ENCODE results near the gene TEX10.

DNA sequence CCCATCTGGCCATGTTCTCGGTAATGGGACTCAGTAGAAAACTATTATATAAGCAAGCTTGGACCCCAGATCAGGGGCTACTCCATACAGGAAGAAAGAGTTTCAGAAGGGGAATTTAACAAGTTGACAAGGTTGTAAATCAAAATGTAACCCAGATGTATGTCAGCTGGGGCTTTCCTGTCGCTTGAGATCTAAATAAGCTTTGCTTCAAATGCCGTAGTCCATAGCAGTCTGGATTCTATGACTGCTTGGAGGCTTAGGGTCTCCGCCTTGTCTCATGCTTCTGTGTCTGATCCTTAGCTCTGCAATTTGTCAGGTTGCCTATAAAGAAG, 70.4 kb downstream of the TEX10 start:
- TF ChIP-seq, protein P1, sequence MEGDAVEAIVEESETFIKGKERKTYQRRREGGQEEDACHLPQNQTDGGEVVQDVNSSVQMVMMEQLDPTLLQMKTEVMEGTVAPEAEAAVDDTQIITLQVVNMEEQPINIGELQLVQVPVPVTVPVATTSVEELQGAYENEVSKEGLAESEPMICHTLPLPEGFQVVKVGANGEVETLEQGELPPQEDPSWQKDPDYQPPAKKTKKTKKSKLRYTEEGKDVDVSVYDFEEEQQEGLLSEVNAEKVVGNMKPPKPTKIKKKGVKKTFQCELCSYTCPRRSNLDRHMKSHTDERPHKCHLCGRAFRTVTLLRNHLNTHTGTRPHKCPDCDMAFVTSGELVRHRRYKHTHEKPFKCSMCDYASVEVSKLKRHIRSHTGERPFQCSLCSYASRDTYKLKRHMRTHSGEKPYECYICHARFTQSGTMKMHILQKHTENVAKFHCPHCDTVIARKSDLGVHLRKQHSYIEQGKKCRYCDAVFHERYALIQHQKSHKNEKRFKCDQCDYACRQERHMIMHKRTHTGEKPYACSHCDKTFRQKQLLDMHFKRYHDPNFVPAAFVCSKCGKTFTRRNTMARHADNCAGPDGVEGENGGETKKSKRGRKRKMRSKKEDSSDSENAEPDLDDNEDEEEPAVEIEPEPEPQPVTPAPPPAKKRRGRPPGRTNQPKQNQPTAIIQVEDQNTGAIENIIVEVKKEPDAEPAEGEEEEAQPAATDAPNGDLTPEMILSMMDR (conservative IDR thresholded peaks at IDR 0.05; ENCODE audit: low read length) = no peak
- no peak for TF ChIP-seq EZH2phosphoT487 (IDR thresholded peaks at IDR 0.05; ENCODE audit: borderline replicate concordance, low read depth, low read length)

All from OCI-LY7 (cell line).